ENCODE data around the gene SLC12A9.

GRCh38 chr7:100839361-100839760 is 13.2 kb upstream of the SLC12A9 start:
- TF ChIP-seq YY1 (IDR thresholded peaks at IDR 0.05; ENCODE audit: insufficient read depth, insufficient read length) (no peak), ZNF274 (IDR thresholded peaks at IDR 0.05; ENCODE audit: low read depth, low read length) (no peak)
